ENCODE measurements around the gene KLF9.

Gene KLF9

DNA sequence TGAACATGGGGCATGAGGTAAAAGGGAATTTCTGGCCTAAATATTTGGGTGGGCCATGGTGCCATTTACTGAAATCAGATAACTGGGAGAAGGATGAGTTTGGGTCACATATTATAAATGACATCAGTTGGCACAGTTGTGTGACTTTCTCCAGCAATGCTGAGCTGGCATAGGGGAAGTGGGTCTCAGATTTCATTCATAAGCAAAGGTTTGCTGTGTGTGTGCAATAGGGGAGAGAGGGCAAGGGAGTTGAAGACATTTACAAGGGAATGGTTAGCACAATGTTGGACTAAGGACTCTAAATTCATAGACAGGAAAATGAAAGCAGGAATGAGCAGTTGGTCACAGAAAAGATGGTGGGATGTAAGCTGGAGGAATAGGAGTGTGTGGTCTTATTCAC is 47.8 kb upstream of the KLF9 start:
- ChIA-PET CTCF (interaction anchor here (0.7 to 3.1 kb wide), 2 partner anchors 22 to 84 kb away, joined by 4 to 11 read pairs; no protein-coding TSS in a partner anchor), POLR2A (interaction anchor here (1.4 kb wide), 1 partner anchor 42 kb away, joined by 4 read pairs; no protein-coding TSS in a partner anchor)
- H3K4me3 ChIP-seq (ENCODE audit: low read depth, low read length), result no peak overlapping the region
- no peaks in the 10 kb centered on the region for H3K4me1 ChIP-seq (ENCODE audit: control insufficient read depth, insufficient read depth, low read length)
- no peaks in the 10 kb centered on the region for H3K36me3 ChIP-seq (ENCODE audit: control insufficient read depth in 2 of 2, insufficient read depth in 1 of 2, low read length in 2 of 2)
- TF ChIP-seq ZNF501 (tag by site-specific recombination; IDR thresholded peaks at IDR 0.05) (no peak), ZNF521 (tag by site-specific recombination; IDR thresholded peaks at IDR 0.05) (no peak)
- TF ChIP-seq, protein P1, sequence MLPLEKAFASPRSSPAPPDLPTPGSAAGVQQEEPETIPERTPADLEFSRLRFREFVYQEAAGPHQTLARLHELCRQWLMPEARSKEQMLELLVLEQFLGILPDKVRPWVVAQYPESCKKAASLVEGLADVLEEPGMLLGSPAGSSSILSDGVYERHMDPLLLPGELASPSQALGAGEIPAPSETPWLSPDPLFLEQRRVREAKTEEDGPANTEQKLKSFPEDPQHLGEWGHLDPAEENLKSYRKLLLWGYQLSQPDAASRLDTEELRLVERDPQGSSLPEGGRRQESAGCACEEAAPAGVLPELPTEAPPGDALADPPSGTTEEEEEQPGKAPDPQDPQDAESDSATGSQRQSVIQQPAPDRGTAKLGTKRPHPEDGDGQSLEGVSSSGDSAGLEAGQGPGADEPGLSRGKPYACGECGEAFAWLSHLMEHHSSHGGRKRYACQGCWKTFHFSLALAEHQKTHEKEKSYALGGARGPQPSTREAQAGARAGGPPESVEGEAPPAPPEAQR (tag by site-specific recombination; IDR thresholded peaks at IDR 0.05), result no peak
- TF ChIP-seq, protein P2, sequence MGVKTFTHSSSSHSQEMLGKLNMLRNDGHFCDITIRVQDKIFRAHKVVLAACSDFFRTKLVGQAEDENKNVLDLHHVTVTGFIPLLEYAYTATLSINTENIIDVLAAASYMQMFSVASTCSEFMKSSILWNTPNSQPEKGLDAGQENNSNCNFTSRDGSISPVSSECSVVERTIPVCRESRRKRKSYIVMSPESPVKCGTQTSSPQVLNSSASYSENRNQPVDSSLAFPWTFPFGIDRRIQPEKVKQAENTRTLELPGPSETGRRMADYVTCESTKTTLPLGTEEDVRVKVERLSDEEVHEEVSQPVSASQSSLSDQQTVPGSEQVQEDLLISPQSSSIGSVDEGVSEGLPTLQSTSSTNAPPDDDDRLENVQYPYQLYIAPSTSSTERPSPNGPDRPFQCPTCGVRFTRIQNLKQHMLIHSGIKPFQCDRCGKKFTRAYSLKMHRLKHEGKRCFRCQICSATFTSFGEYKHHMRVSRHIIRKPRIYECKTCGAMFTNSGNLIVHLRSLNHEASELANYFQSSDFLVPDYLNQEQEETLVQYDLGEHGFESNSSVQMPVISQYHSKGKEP (tag by site-specific recombination; IDR thresholded peaks at IDR 0.05), result no peak
- H3K9me3 ChIP-seq (ENCODE audit: control insufficient read depth, insufficient read depth, low read depth, low read length), result no peaks in the 10 kb centered on the region
- H3K27ac ChIP-seq (ENCODE audit: extremely low read depth, low read depth, low read length), result no peak overlapping the region

DNA sequence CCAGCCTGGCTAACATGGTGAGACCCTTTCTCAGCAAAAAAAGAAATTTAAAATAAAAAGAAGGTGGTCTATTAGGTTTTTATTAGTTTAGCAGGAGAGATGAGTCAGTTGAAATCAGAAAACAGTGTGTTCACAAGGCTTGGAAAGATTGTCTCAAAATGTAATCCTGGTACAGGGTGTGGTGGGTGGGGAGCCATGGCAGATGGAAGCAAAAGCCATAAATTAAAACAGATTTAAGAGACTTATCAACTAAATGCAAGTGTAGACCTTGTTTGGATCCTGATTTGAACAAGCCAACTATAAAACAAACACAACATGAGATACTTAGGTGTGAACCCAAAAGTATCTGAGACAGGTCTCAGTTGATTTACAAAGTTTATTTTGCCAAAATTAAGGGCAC is 42.8 kb upstream of the KLF9 start:
- POLR2A ChIA-PET, result no interaction called here
- H3K4me1 ChIP-seq (ENCODE audit: control insufficient read depth, insufficient read depth, low read length), result no peaks in the 10 kb centered on the region
- CTCF ChIA-PET, result interaction anchor here (1.2 kb wide), 1 partner anchor 116 kb away, joined by 3 read pairs; no protein-coding TSS in a partner anchor

DNA sequence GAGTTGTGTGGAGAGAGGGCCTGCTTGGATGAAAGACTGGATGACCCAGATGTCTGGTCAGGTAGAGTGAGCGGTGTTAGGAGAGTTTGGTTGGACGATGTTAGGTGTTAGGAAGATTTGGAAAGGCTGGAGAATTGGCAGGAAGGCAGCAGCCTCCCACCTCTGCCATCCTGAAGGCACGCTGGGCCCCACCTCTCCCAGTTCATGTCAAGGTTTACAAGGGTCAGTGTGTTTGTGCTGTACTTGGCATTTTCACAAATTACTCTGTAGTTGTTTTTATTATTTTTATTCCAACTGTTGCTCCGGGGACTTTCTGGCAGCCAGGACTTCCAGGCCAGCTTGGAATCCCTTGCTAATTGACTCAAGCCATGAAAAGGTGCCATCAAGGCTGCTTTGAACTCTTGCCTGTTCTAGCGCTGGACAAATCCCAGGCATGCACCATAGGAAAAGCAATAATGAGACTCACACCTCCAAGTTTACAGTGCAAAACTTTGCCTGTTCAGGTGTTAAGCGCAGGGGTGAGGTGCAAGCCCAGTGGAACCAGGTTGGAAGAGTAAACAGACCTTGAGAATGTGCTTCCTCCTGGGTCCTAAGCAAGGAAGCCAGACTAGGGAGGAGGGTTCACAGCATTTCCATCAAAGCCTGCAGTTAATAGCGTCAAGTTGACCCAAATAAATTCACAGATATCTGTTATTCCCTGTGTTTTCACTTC is 41.7 kb upstream of the KLF9 start:
- H3K27ac ChIP-seq (ENCODE audit: extremely low read depth, low read depth, low read length), result no peak overlapping the region
- POLR2A ChIA-PET, result no interaction called here
- H3K9me3 ChIP-seq (ENCODE audit: control insufficient read depth, insufficient read depth, low read depth, low read length), result no peaks in the 10 kb centered on the region
- no peaks in the 10 kb centered on the region for H3K36me3 ChIP-seq (ENCODE audit: control insufficient read depth in 2 of 2, insufficient read depth in 1 of 2, low read length in 2 of 2)
- TF ChIP-seq, protein P3, sequence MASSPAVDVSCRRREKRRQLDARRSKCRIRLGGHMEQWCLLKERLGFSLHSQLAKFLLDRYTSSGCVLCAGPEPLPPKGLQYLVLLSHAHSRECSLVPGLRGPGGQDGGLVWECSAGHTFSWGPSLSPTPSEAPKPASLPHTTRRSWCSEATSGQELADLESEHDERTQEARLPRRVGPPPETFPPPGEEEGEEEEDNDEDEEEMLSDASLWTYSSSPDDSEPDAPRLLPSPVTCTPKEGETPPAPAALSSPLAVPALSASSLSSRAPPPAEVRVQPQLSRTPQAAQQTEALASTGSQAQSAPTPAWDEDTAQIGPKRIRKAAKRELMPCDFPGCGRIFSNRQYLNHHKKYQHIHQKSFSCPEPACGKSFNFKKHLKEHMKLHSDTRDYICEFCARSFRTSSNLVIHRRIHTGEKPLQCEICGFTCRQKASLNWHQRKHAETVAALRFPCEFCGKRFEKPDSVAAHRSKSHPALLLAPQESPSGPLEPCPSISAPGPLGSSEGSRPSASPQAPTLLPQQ (tag by site-specific recombination; IDR thresholded peaks at IDR 0.05), result 0 out of 2 replicates have a peak, but pooled peaks have one; percentile 17
- TF ChIP-seq, protein P4, sequence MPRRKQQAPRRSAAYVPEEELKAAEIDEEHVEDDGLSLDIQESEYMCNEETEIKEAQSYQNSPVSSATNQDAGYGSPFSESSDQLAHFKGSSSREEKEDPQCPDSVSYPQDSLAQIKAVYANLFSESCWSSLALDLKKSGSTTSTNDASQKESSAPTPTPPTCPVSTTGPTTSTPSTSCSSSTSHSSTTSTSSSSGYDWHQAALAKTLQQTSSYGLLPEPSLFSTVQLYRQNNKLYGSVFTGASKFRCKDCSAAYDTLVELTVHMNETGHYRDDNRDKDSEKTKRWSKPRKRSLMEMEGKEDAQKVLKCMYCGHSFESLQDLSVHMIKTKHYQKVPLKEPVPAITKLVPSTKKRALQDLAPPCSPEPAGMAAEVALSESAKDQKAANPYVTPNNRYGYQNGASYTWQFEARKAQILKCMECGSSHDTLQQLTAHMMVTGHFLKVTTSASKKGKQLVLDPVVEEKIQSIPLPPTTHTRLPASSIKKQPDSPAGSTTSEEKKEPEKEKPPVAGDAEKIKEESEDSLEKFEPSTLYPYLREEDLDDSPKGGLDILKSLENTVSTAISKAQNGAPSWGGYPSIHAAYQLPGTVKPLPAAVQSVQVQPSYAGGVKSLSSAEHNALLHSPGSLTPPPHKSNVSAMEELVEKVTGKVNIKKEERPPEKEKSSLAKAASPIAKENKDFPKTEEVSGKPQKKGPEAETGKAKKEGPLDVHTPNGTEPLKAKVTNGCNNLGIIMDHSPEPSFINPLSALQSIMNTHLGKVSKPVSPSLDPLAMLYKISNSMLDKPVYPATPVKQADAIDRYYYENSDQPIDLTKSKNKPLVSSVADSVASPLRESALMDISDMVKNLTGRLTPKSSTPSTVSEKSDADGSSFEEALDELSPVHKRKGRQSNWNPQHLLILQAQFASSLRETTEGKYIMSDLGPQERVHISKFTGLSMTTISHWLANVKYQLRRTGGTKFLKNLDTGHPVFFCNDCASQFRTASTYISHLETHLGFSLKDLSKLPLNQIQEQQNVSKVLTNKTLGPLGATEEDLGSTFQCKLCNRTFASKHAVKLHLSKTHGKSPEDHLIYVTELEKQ (tag by site-specific recombination; IDR thresholded peaks at IDR 0.05; ENCODE audit: borderline replicate concordance), result no peak
- H3K4me1 ChIP-seq (ENCODE audit: control insufficient read depth, insufficient read depth, low read length), result no peaks in the 10 kb centered on the region
- CTCF ChIA-PET, result interaction anchor here (1.2 kb wide), 1 partner anchor 115 kb away, joined by 3 read pairs; no protein-coding TSS in a partner anchor
- no peak overlapping the region for H3K4me3 ChIP-seq (ENCODE audit: low read depth, low read length)

More for the DNA sequence above, 42.8 kb upstream of the KLF9 start:
- Histone ChIP-seq H3K36me3 (ENCODE audit: control insufficient read depth in 2 of 2, insufficient read depth in 1 of 2, low read length in 2 of 2) (no peaks in the 10 kb centered on the region), H3K4me3 (ENCODE audit: low read depth, low read length) (no peak overlapping the region), H3K9me3 (ENCODE audit: control insufficient read depth, insufficient read depth, low read depth, low read length) (no peaks in the 10 kb centered on the region), H3K27ac (ENCODE audit: extremely low read depth, low read depth, low read length) (no peak overlapping the region)
- TF ChIP-seq, protein P5, sequence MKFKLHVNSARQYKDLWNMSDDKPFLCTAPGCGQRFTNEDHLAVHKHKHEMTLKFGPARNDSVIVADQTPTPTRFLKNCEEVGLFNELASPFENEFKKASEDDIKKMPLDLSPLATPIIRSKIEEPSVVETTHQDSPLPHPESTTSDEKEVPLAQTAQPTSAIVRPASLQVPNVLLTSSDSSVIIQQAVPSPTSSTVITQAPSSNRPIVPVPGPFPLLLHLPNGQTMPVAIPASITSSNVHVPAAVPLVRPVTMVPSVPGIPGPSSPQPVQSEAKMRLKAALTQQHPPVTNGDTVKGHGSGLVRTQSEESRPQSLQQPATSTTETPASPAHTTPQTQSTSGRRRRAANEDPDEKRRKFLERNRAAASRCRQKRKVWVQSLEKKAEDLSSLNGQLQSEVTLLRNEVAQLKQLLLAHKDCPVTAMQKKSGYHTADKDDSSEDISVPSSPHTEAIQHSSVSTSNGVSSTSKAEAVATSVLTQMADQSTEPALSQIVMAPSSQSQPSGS (tag by site-specific recombination; IDR thresholded peaks at IDR 0.05; ENCODE audit: low read depth), result no peak
- peak; percentile 58; the same call in 1 of the 2 replicates for TF ChIP-seq KLF1 (tag by site-specific recombination; IDR thresholded peaks at IDR 0.05)
- TF ChIP-seq, protein P2 (tag by site-specific recombination; IDR thresholded peaks at IDR 0.05), result no peak

All from HEK293 (cell line).